K562 (cell line): ENCODE data around the gene CMBL. TPM values are rescaled to one million over a fixed set of nuclear protein-coding genes. Genes with fewer than 3 reads are reported as not detected.

ENCODE experiments used
- DIDO1 ChIP-seq: fragments of 450-650 bp; IDR thresholded peaks from 2 replicates; pipeline ENCODE4 v1.6.1; 2016; ENCODE audit warnings: low read depth, missing biosample characterization, missing genetic modification characterization
- ELK3 ChIP-seq: fragments of 450-650 bp; formaldehyde crosslinking; IDR thresholded peaks from 2 replicates; pipeline ENCODE4 v1.4.0; 2020; ENCODE audit warnings: mild to moderate bottlenecking
- ESRRA ChIP-seq: fragments of 450-650 bp; IDR thresholded peaks from 2 replicates; pipeline ENCODE4 v1.6.1; 2014; ENCODE audit warnings: low read depth, mild to moderate bottlenecking, moderate library complexity, borderline replicate concordance
- FOXJ3 ChIP-seq: sonication (generic); formaldehyde crosslinking; IDR thresholded peaks from 2 replicates; pipeline ENCODE4 v1.4.0; 2020; ENCODE audit warnings: mild to moderate bottlenecking, missing genetic modification reagents
- HDAC3 ChIP-seq: fragments of 450-650 bp; IDR thresholded peaks from 2 replicates; pipeline ENCODE4 v1.6.1; 2018; ENCODE audit warnings: borderline replicate concordance, mild to moderate bottlenecking, moderate library complexity; ENCODE audit not compliant: partially characterized antibody
- HEY1 ChIP-seq: fragments of 250-450 bp; sonication (Bioruptor Pico); IDR thresholded peaks from 2 replicates; pipeline ENCODE4 v1.5.0; 2020; ENCODE audit warnings: mild to moderate bottlenecking, moderate library complexity, borderline replicate concordance
- KLF1 ChIP-seq: fragments of 450-650 bp; IDR thresholded peaks from 2 replicates; pipeline ENCODE4 v1.6.1; 2016; ENCODE audit warnings: missing genetic modification characterization, missing compliant biosample characterization
- MNT ChIP-seq, 2 experiments: fragments of 450-650 bp; conservative IDR thresholded peaks; 2 replicates each; pipeline ENCODE4 v1.6.1; 2017; ENCODE audit warnings: mild to moderate bottlenecking in 2 of 2, moderate library complexity in 2 of 2
- PHB ChIP-seq: fragments of 250-450 bp; sonication (Bioruptor Pico); IDR thresholded peaks from 2 replicates; pipeline ENCODE4 v1.5.0; 2021
- POLR2AphosphoS5 ChIP-seq: IDR thresholded peaks from 2 replicates; pipeline ENCODE4 v1.6.1; 2011; ENCODE audit warnings: mild to moderate bottlenecking, low read depth, low read length, moderate library complexity; ENCODE audit not compliant: control insufficient read depth, insufficient read depth
- RBM14 ChIP-seq: fragments of 200-400 bp; formaldehyde crosslinking; IDR thresholded peaks from 2 replicates; pipeline ENCODE4 v1.6.1; 2018; ENCODE audit warnings: low read depth, mild to moderate bottlenecking, low read length, moderate library complexity, borderline replicate concordance; ENCODE audit not compliant: insufficient read depth
- RBM15 ChIP-seq: fragments of 200-400 bp; formaldehyde crosslinking; IDR thresholded peaks from 2 replicates; pipeline ENCODE4 v1.6.1; 2018; ENCODE audit warnings: mild to moderate bottlenecking, low read length, moderate library complexity; ENCODE audit not compliant: insufficient read depth
- RNF219 ChIP-seq: fragments of 250-450 bp; sonication (Bioruptor Pico); IDR thresholded peaks from 2 replicates; pipeline ENCODE4 v1.5.0; 2022; ENCODE audit warnings: mild to moderate bottlenecking
- SMARCB1 ChIP-seq: IDR thresholded peaks from 2 replicates; pipeline ENCODE4 v1.6.1; 2011; ENCODE audit warnings: improper control_type of control experiment, low read depth; ENCODE audit not compliant: insufficient read length
- TFE3 ChIP-seq: fragments of 450-650 bp; formaldehyde crosslinking; IDR thresholded peaks from 2 replicates; pipeline ENCODE4 v1.4.0; 2020; ENCODE audit warnings: mild to moderate bottlenecking, mixed read lengths
- ZKSCAN3 ChIP-seq: fragments of 250-450 bp; sonication (Bioruptor Pico); IDR thresholded peaks from 2 replicates; pipeline ENCODE4 v1.4.0; 2020
- ZNF212 ChIP-seq: fragments of 450-650 bp; formaldehyde crosslinking; IDR thresholded peaks from 2 replicates; pipeline ENCODE4 v1.4.0; 2020; ENCODE audit warnings: mild to moderate bottlenecking
- ZNF239 ChIP-seq: fragments of 250-450 bp; sonication (Bioruptor Pico); IDR thresholded peaks from 2 replicates; pipeline ENCODE4 v1.4.0; 2020; ENCODE audit warnings: mild to moderate bottlenecking
- ZNF583 ChIP-seq: fragments of 250-450 bp; sonication (Bioruptor Pico); IDR thresholded peaks from 2 replicates; pipeline ENCODE4 v1.4.0; 2020
- ZNF668 ChIP-seq: fragments of 250-450 bp; sonication (Bioruptor Pico); IDR thresholded peaks from 2 replicates; pipeline ENCODE4 v1.8.0; 2022; ENCODE audit warnings: mild to moderate bottlenecking, inconsistent platforms
- ZNF766 ChIP-seq: fragments of 200-800 bp; sonication (Bioruptor generic); conservative IDR thresholded peaks from 2 replicates; pipeline ENCODE4 v1.6.1; 2016; ENCODE audit warnings: missing genetic modification characterization, missing compliant biosample characterization
- ZSCAN29 ChIP-seq: fragments of 450-650 bp; IDR thresholded peaks from 2 replicates; pipeline ENCODE4 v1.6.1; 2017
- polyA plus RNA-seq, 8 experiments: library from polyadenylated mRNA; depleted of rRNA in 4 of 8; stranded (reverse) in 5 of 8; unstranded in 3 of 8; fragments of >200 nt; fragmentation: Nextera tagmentation in 2 of 8; fragmentation: Illumina TruSeq in 1 of 8; extraction: Ambion mirVana in 2 of 8; extraction: Trizol in 1 of 8; gene quantifications; 2 replicates each; pipeline versions ENCODE4 v1.2.1 to v1.2.3, GENCODE V29; 2011 to 2014; ENCODE audit warnings: inconsistent platforms in 1 of 8, missing spikeins in 1 of 8
- total RNA-seq, 7 experiments: library from RNA; depleted of rRNA in 6 of 7; stranded (reverse); fragments of >200 nt in 6 of 7; fragmentation: Illumina TruSeq in 2 of 7; extraction: Trizol in 2 of 7; gene quantifications; 2 replicates each; pipeline versions ENCODE4 v1.2.1 to v1.2.3, GENCODE V29; 2011 to 2021; ENCODE audit warnings: low replicate concordance in 1 of 7

CMBL gene
- total and polyA plus RNA-seq, 9 of the 15 experiments (the other 6 are each of a cell fraction or from before 2014, with no cell fraction given) = 22.6 to 192 (median 71.1) TPM

- no peak for TF ChIP-seq RBM15
- TF ChIP-seq KLF1 (tag) = no peak
- TF ChIP-seq PHB = no peak
- peak; percentile 97 for TF ChIP-seq ZNF583
- peak; percentile 85 for TF ChIP-seq ZNF239 (CRISPR knock-in tag)
- peak; percentile 69; the same call in 1 of the 2 replicates for TF ChIP-seq ELK3 (CRISPR knock-in tag)
- TF ChIP-seq ZNF668 = peak; percentile 88
- no peak for TF ChIP-seq ESRRA
- TF ChIP-seq POLR2AphosphoS5 = peak; percentile 60; the same call in 1 of the 2 replicates
- peak; percentile 85; the same call in 1 of the 2 replicates for TF ChIP-seq ZNF212
- TF ChIP-seq HDAC3 = no peak
- TF ChIP-seq ZKSCAN3 = 0 out of 2 replicates have a peak, but pooled peaks have one; percentile 51
- TF ChIP-seq MNT (conservative IDR thresholded peaks at IDR 0.05) = peak; percentile 15 to 82; a peak in 2 of 4 replicates
- no peak for TF ChIP-seq TFE3 (CRISPR knock-in tag)
- TF ChIP-seq FOXJ3 (CRISPR knock-in tag) = no peak
- 0 out of 2 replicates have a peak, but pooled peaks have one; percentile 36 for TF ChIP-seq DIDO1 (tag)
- no peak for TF ChIP-seq SMARCB1
- TF ChIP-seq HEY1 (CRISPR knock-in tag) = no peak
- TF ChIP-seq ZSCAN29 = no peak
- TF ChIP-seq ZNF766 = peak; percentile 88
- TF ChIP-seq RBM14 = no peak
- peak; percentile 36; the same call in 1 of the 2 replicates for TF ChIP-seq RNF219 (CRISPR knock-in tag)
Measured at GRCh38 chr5:10303699-10304170, 4.0 kb downstream of the CMBL start (continued).
